Trophoblast cell (in vitro differentiated cells and primary cell): ENCODE data around the gene ZSCAN1.

ENCODE experiments used
- DNase-seq, 2 donors: peaks; one replicate each; pipeline ENCODE4 v3.0.0-alpha.2; 2016
- H2AFZ ChIP-seq: 2 replicates; pipeline ENCODE4 v1.6.1; 2013; ENCODE audit warnings: low read length, moderate library complexity, mild to moderate bottlenecking; ENCODE audit not compliant: insufficient read depth, poor library complexity
- H2AK5ac ChIP-seq: 2 replicates; pipeline ENCODE4 v1.6.1; 2013; ENCODE audit warnings: mild to moderate bottlenecking, low read length
- H2BK120ac ChIP-seq: 2 replicates; pipeline ENCODE4 v1.6.1; 2013; ENCODE audit warnings: low read length, mild to moderate bottlenecking, moderate library complexity; ENCODE audit not compliant: insufficient read depth, poor library complexity
- H2BK12ac ChIP-seq: 2 replicates; pipeline ENCODE4 v1.6.1; 2013; ENCODE audit warnings: mild to moderate bottlenecking, low read length, moderate library complexity
- H2BK5ac ChIP-seq: 2 replicates; pipeline ENCODE4 v1.6.1; 2013; ENCODE audit warnings: low read length, low read depth, moderate library complexity, mild to moderate bottlenecking; ENCODE audit not compliant: poor library complexity
- H3K14ac ChIP-seq: 2 replicates; pipeline ENCODE4 v1.6.1; 2013; ENCODE audit warnings: mild to moderate bottlenecking, low read length
- H3K18ac ChIP-seq: 2 replicates; pipeline ENCODE4 v1.6.1; 2013; ENCODE audit warnings: mild to moderate bottlenecking, low read length
- H3K23ac ChIP-seq: 2 replicates; pipeline ENCODE4 v1.6.1; 2013; ENCODE audit warnings: low read length
- H3K27ac ChIP-seq: 2 replicates; pipeline ENCODE4 v1.5.1; 2013; ENCODE audit warnings: low read depth, mild to moderate bottlenecking, inconsistent platforms, low read length, moderate library complexity
- H3K27me3 ChIP-seq: 2 replicates; pipeline ENCODE4 v1.6.1; 2013; ENCODE audit warnings: inconsistent platforms, mild to moderate bottlenecking, low read length, moderate library complexity; ENCODE audit not compliant: insufficient read depth
- H3K36me3 ChIP-seq, 2 experiments: 1 replicate in 1 of 2; 2 replicates in 1 of 2; pipeline ENCODE4 v1.6.1; 2013; ENCODE audit warnings: low read length in 2 of 2, mild to moderate bottlenecking in 2 of 2, moderate library complexity in 1 of 2; ENCODE audit not compliant: insufficient read depth in 2 of 2, control insufficient read depth in 1 of 2
- H3K4ac ChIP-seq: 2 replicates; pipeline ENCODE4 v1.6.1; 2013; ENCODE audit warnings: low read depth, mild to moderate bottlenecking, low read length, moderate library complexity
- H3K4me1 ChIP-seq, 2 experiments: 1 replicate in 1 of 2; 2 replicates in 1 of 2; pipeline ENCODE4 v1.6.1; 2013; ENCODE audit warnings: low read length in 2 of 2, mild to moderate bottlenecking in 2 of 2, moderate library complexity in 1 of 2; ENCODE audit not compliant: insufficient read depth in 2 of 2, control insufficient read depth in 1 of 2
- H3K4me2 ChIP-seq: 2 replicates; pipeline ENCODE4 v1.6.1; 2013; ENCODE audit warnings: inconsistent platforms, mild to moderate bottlenecking, low read length, moderate library complexity
- H3K4me3 ChIP-seq: 2 replicates; pipeline ENCODE4 v1.5.1; 2013; ENCODE audit warnings: mild to moderate bottlenecking, low read depth, low read length, inconsistent platforms
- H3K79me1 ChIP-seq: one replicate; pipeline ENCODE4 v1.6.1; 2013; ENCODE audit warnings: low read length
- H3K79me2 ChIP-seq: 2 replicates; pipeline ENCODE4 v1.6.1; 2013; ENCODE audit warnings: low read length, mild to moderate bottlenecking; ENCODE audit not compliant: control insufficient read depth, insufficient read depth, poor library complexity
- H3K9ac ChIP-seq: 2 replicates; pipeline ENCODE4 v1.6.1; 2013; ENCODE audit warnings: mild to moderate bottlenecking, low read length
- H3K9me3 ChIP-seq: 2 replicates; pipeline ENCODE4 v1.6.1; 2013; ENCODE audit warnings: low read depth, mild to moderate bottlenecking, control low read depth, inconsistent platforms, low read length; ENCODE audit not compliant: insufficient read depth
- H4K12ac ChIP-seq: 2 replicates; pipeline ENCODE4 v1.6.1; 2013; ENCODE audit warnings: low read depth, mild to moderate bottlenecking, low read length, moderate library complexity
- H4K8ac ChIP-seq: 2 replicates; pipeline ENCODE4 v1.6.1; 2013; ENCODE audit warnings: low read depth, mild to moderate bottlenecking, low read length, moderate library complexity
- H4K91ac ChIP-seq: one replicate; pipeline ENCODE4 v1.6.1; 2013; ENCODE audit warnings: low read depth, mild to moderate bottlenecking, low read length, moderate library complexity
- WGBS: extraction: QIAGEN DNeasy Blood & Tissue Kit; methylation state at CpG from one replicate; pipeline ENCODE4 v1.1.7; 2013; ENCODE audit warnings: missing lambda C conversion rate; ENCODE audit not compliant: insufficient read length, insufficient coverage; ENCODE audit errors: extremely low coverage; 5-methylcytosine and 5-hydroxymethylcytosine counted together

The ZSCAN1 gene

GRCh38 chr19:58009301-58009665, 24.5 kb upstream of the ZSCAN1 start:
- Histone ChIP-seq H3K4me2 (peak overlapping the region; percentile 58), H2BK12ac (no peak overlapping the region), H3K79me1 (no peaks in the 10 kb centered on the region), H2AK5ac (no peak overlapping the region), H3K27ac (no peak overlapping the region), H4K8ac (no peak overlapping the region), H2AFZ (no peak overlapping the region), H2BK5ac (no peak overlapping the region), H3K4me3 (peak overlapping the region; percentile 59), H3K27me3 (no peaks in the 10 kb centered on the region), H3K4me1 (peaks cover 2 to 3% of the 10 kb centered on the region in 2 experiments), H4K91ac (no peak overlapping the region), H3K14ac (no peak overlapping the region), H3K9ac (no peak overlapping the region), H3K18ac (no peak overlapping the region), H3K9me3 (peaks cover 36% of the 10 kb centered on the region), H3K23ac (no peak overlapping the region), H3K79me2 (no peaks in the 10 kb centered on the region), H4K12ac (no peak overlapping the region), H3K36me3 (peaks cover 9 to 12% of the 10 kb centered on the region in 2 experiments), H3K4ac (no peak overlapping the region), H2BK120ac (no peak overlapping the region)
- WGBS, result no CpG with 5 or more reads among the region's 21 CpGs
- DNase-seq, result no peak

- Histone ChIP-seq H3K36me3 (peaks cover 6 to 10% of the 10 kb centered on the region in 2 experiments), H3K27ac (no peak overlapping the region), H4K12ac (no peak overlapping the region), H3K4me2 (peak overlapping the region; percentile 58), H3K18ac (no peak overlapping the region), H3K14ac (no peak overlapping the region), H3K4ac (no peak overlapping the region), H3K79me2 (no peaks in the 10 kb centered on the region), H2BK5ac (no peak overlapping the region), H3K23ac (no peak overlapping the region), H2BK12ac (no peak overlapping the region), H2BK120ac (no peak overlapping the region), H3K9ac (no peak overlapping the region), H3K27me3 (no peaks in the 10 kb centered on the region), H4K91ac (no peak overlapping the region), H3K4me3 (peak overlapping the region; percentile 59), H2AFZ (no peak overlapping the region), H4K8ac (peak overlapping the region; percentile 8), H3K79me1 (no peaks in the 10 kb centered on the region), H2AK5ac (no peak overlapping the region), H3K9me3 (peaks cover 33% of the 10 kb centered on the region), H3K4me1 (peaks cover 0 to 2% of the 10 kb centered on the region in 2 experiments)
- DNase-seq, result peak; percentile 69 to 71
- WGBS, result no CpG with 5 or more reads among the region's 41 CpGs
Observed at GRCh38 chr19:58009666-58010301, 24.0 kb upstream of the ZSCAN1 start.

GRCh38 chr19:58010507-58010906, 23.3 kb upstream of the ZSCAN1 start:
- DNase-seq, result no peak
- H3K4me1 ChIP-seq, result peaks cover 0 to 2% of the 10 kb centered on the region in 2 experiments
- H2BK5ac ChIP-seq, result no peak overlapping the region
- H2BK120ac ChIP-seq, result no peak overlapping the region
- no peak overlapping the region for H3K4me3 ChIP-seq
- no peak overlapping the region for H3K14ac ChIP-seq
- WGBS, result no CpG with 5 or more reads among the region's 22 CpGs
- H3K79me1 ChIP-seq, result no peaks in the 10 kb centered on the region
- H4K8ac ChIP-seq, result no peak overlapping the region
- H2AK5ac ChIP-seq, result no peak overlapping the region
- H2AFZ ChIP-seq, result no peak overlapping the region
- H3K36me3 ChIP-seq, result peaks cover 6 to 10% of the 10 kb centered on the region in 2 experiments
- H4K12ac ChIP-seq, result no peak overlapping the region
- no peak overlapping the region for H2BK12ac ChIP-seq
- no peak overlapping the region for H3K9ac ChIP-seq
- H3K18ac ChIP-seq, result no peak overlapping the region
- no peak overlapping the region for H3K4me2 ChIP-seq
- no peak overlapping the region for H3K4ac ChIP-seq
- H3K27me3 ChIP-seq, result no peaks in the 10 kb centered on the region
- peaks cover 35% of the 10 kb centered on the region for H3K9me3 ChIP-seq
- no peaks in the 10 kb centered on the region for H3K79me2 ChIP-seq
- no peak overlapping the region for H3K23ac ChIP-seq
- no peak overlapping the region for H3K27ac ChIP-seq
- no peak overlapping the region for H4K91ac ChIP-seq

- no peak for DNase-seq
- no CpG with 5 or more reads among the region's 5 CpGs for WGBS
Observed at GRCh38 chr19:58014141-58014540, 19.7 kb upstream of the ZSCAN1 start.

More at GRCh38 chr19:58014141-58014540, 19.7 kb upstream of the ZSCAN1 start:
- H4K12ac ChIP-seq, result no peak overlapping the region
- no peak overlapping the region for H4K8ac ChIP-seq
- H4K91ac ChIP-seq, result no peak overlapping the region
- no peak overlapping the region for H3K9ac ChIP-seq
- no peak overlapping the region for H3K4ac ChIP-seq
- peaks cover 0 to 2% of the 10 kb centered on the region in 2 experiments for H3K4me1 ChIP-seq
- no peak overlapping the region for H3K4me3 ChIP-seq
- H3K18ac ChIP-seq, result no peak overlapping the region
- H3K27me3 ChIP-seq, result no peaks in the 10 kb centered on the region
- no peaks in the 10 kb centered on the region for H3K79me1 ChIP-seq
- H3K79me2 ChIP-seq, result no peaks in the 10 kb centered on the region
- H2BK12ac ChIP-seq, result no peak overlapping the region
- no peak overlapping the region for H2AFZ ChIP-seq
- H3K4me2 ChIP-seq, result no peak overlapping the region
- no peak overlapping the region for H3K23ac ChIP-seq
- H3K14ac ChIP-seq, result no peak overlapping the region
- peaks cover 33% of the 10 kb centered on the region for H3K9me3 ChIP-seq
- no peak overlapping the region for H3K27ac ChIP-seq
- peaks cover 4% of the 10 kb centered on the region in 2 experiments for H3K36me3 ChIP-seq
- no peak overlapping the region for H2BK5ac ChIP-seq
- no peak overlapping the region for H2BK120ac ChIP-seq
- no peak overlapping the region for H2AK5ac ChIP-seq
